A549 (cell line): ENCODE results near the gene STYK1. TPM values are rescaled to one million over a fixed set of nuclear protein-coding genes. Genes with fewer than 3 reads are reported as not detected.

ENCODE experiments used
- ATAC-seq, 2 experiments: fragments of 200-7000 bp in 1 of 2; fragments of >200 bp in 1 of 2; cut with Nextera tagmentation in 1 of 2; cut with Tn5 transposase in 1 of 2; 3 replicates each; pipeline versions ENCODE4 v1.8.0 to v1.9.1; 2018 to 2020; ENCODE audit warnings: mild to moderate bottlenecking in 1 of 2, moderate library complexity in 1 of 2
- CTCF ChIA-PET: fragments of 300-600 bp; sonication (Branson Sonifier 250); formaldehyde crosslinking; extraction: SDS; loops from one replicate; lab custom pipeline; 2021; ENCODE audit warnings: antibody characterized with exemption, inconsistent platforms; lab: Yijun Ruan, JAX
- POLR2A ChIA-PET: fragments of 350-600 bp; formaldehyde crosslinking; extraction: SDS; loops from one replicate; lab custom pipeline; 2021; ENCODE audit warnings: antibody characterized with exemption, inconsistent platforms; lab: Yijun Ruan, JAX
- DNase-seq, 2 experiments: peaks; one replicate each; pipeline versions ENCODE4 v3.0.0 to v3.0.0-alpha.2; 2011 to 2016; ENCODE audit warnings: low read depth in 1 of 2, low spot score in 1 of 2
- FAIRE-seq: peaks from 2 replicates; lab custom pipeline; 2011; peaks lifted over from hg19 to GRCh38; lab: Jason Lieb, UNC
- H3K27ac ChIP-seq, 2 experiments: fragments of >200 bp; sonication (Bioruptor Twin); formaldehyde crosslinking; 3 replicates each; pipeline ENCODE4 v1.5.1; 2016 to 2017
- H3K4me1 ChIP-seq: fragments of >200 bp; sonication (Bioruptor Twin); formaldehyde crosslinking; 3 replicates; pipeline ENCODE4 v1.6.1; 2016
- H3K4me2 ChIP-seq: fragments of >200 bp; sonication (Bioruptor Twin); formaldehyde crosslinking; 3 replicates; pipeline ENCODE4 v1.6.1; 2016
- H3K4me3 ChIP-seq: fragments of >200 bp; sonication (Bioruptor Twin); formaldehyde crosslinking; 3 replicates; pipeline ENCODE4 v1.5.1; 2016
- H3K9me3 ChIP-seq: fragments of >200 bp; sonication (Bioruptor Twin); formaldehyde crosslinking; 3 replicates; pipeline ENCODE4 v1.6.1; 2016
- BHLHE40 ChIP-seq: IDR thresholded peaks from 2 replicates; pipeline ENCODE4 v1.6.1; 2012; ENCODE audit warnings: low read depth, low read length, inconsistent platforms
- EHF ChIP-seq: fragments of 250-450 bp; sonication (Bioruptor Pico); IDR thresholded peaks from 2 replicates; pipeline ENCODE4 v1.5.0; 2020; ENCODE audit warnings: mild to moderate bottlenecking
- ESRRA ChIP-seq: fragments of 150-350 bp; IDR thresholded peaks from 2 replicates; pipeline ENCODE4 v1.6.1; 2014; ENCODE audit warnings: mild to moderate bottlenecking, low read length, borderline replicate concordance
- FOSL2 ChIP-seq, 2 experiments: fragments of 450-650 bp in 1 of 2; fragments of >200 bp in 1 of 2; sonication (Bioruptor Twin) in 1 of 2; formaldehyde crosslinking; IDR thresholded peaks; 2 replicates each; pipeline versions ENCODE4 v1.5.0 to v1.6.1; 2016 to 2020; ENCODE audit warnings: mild to moderate bottlenecking in 1 of 2, moderate library complexity in 1 of 2
- HOXB13 ChIP-seq: fragments of 250-450 bp; sonication (Bioruptor Pico); IDR thresholded peaks from 2 replicates; pipeline ENCODE4 v1.5.0; 2020; ENCODE audit warnings: low read depth, mild to moderate bottlenecking, moderate library complexity
- JUN ChIP-seq, 2 experiments: fragments of >200 bp; sonication (Bioruptor Twin); formaldehyde crosslinking; IDR thresholded peaks; 2 replicates in 1 of 2; 3 replicates in 1 of 2; pipeline ENCODE4 v1.6.1; 2016 to 2017
- JUNB ChIP-seq: fragments of >200 bp; sonication (Bioruptor Twin); formaldehyde crosslinking; IDR thresholded peaks from 2 replicates; pipeline ENCODE4 v1.6.1; 2016
- MAFK ChIP-seq: fragments of 450-650 bp; IDR thresholded peaks from 2 replicates; pipeline ENCODE4 v1.6.1; 2014; ENCODE audit not compliant: partially characterized antibody
- MAZ ChIP-seq: fragments of 150-350 bp; IDR thresholded peaks from 2 replicates; pipeline ENCODE4 v1.6.1; 2014; ENCODE audit warnings: antibody characterized with exemption, low read depth, low read length, borderline replicate concordance
- PHF8 ChIP-seq: fragments of 200-600 bp; sonication (generic); IDR thresholded peaks from 2 replicates; pipeline ENCODE4 v1.6.1; 2016; ENCODE audit warnings: low read depth, mild to moderate bottlenecking, antibody characterized with exemption, moderate library complexity, borderline replicate concordance
- POLR2A ChIP-seq: IDR thresholded peaks from 2 replicates; pipeline ENCODE4 v1.6.1; 2012; ENCODE audit warnings: mild to moderate bottlenecking, low read length
- RAD21 ChIP-seq, 2 experiments: fragments of >200 bp in 1 of 2; sonication (Bioruptor Twin) in 1 of 2; formaldehyde crosslinking in 1 of 2; IDR thresholded peaks in 1 of 2; conservative IDR thresholded peaks in 1 of 2; 2 replicates in 1 of 2; 3 replicates in 1 of 2; pipeline ENCODE4 v1.6.1; 2012 to 2018; ENCODE audit warnings: inconsistent platforms in 1 of 2
- RARB ChIP-seq: fragments of 250-450 bp; sonication (Bioruptor Pico); IDR thresholded peaks from 2 replicates; pipeline ENCODE4 v1.8.0; 2021; ENCODE audit warnings: mild to moderate bottlenecking, moderate library complexity
- SMC3 ChIP-seq: fragments of >200 bp; sonication (Bioruptor Twin); formaldehyde crosslinking; IDR thresholded peaks from 3 replicates; pipeline ENCODE4 v1.6.1; 2018; ENCODE audit warnings: inconsistent platforms
- WGBS: methylation state at CpG from one replicate; pipeline ENCODE4 v1.1.6; 2017; ENCODE audit errors: missing lambda C conversion rate; 5-methylcytosine and 5-hydroxymethylcytosine counted together
- polyA minus RNA-seq: library from RNA; depleted of rRNA, polyadenylated mRNA; stranded (reverse); fragments of >200 nt; gene quantifications from 2 replicates; pipeline ENCODE4 v1.2.3, GENCODE V29; 2011; rRNA and poly(A)+ RNA removed
- polyA plus RNA-seq, 4 experiments: library from polyadenylated mRNA; depleted of rRNA in 3 of 4; stranded (reverse); fragments of >200 nt; fragmentation: RNase III in 1 of 4; extraction: RNeasy Plus Mini Kit Qiagen cat#74134 plus additional on column Dnase treatment in 1 of 4; gene quantifications; 2 replicates in 3 of 4; 3 replicates in 1 of 4; pipeline ENCODE4 v1.2.3, GENCODE V29; 2011 to 2017
- TF ChIP-seq, protein P1 (sequence below): fragments of 250-450 bp; sonication (Bioruptor Pico); IDR thresholded peaks from 2 replicates; pipeline ENCODE4 v1.5.0; 2021; ENCODE audit warnings: mild to moderate bottlenecking, moderate library complexity, borderline replicate concordance
- TF ChIP-seq, protein P2 (sequence below): fragments of >200 bp; sonication (Bioruptor Twin); formaldehyde crosslinking; IDR thresholded peaks from 3 replicates; pipeline ENCODE4 v1.5.1; 2016
- TF ChIP-seq, protein P3 (sequence below): IDR thresholded peaks from 2 replicates; pipeline ENCODE4 v1.6.1; 2012
- TF ChIP-seq, protein P4 (sequence below): fragments of >200 bp; sonication (Bioruptor Twin); formaldehyde crosslinking; IDR thresholded peaks from 3 replicates; pipeline ENCODE4 v1.6.1; 2016

The STYK1 gene, protein sequence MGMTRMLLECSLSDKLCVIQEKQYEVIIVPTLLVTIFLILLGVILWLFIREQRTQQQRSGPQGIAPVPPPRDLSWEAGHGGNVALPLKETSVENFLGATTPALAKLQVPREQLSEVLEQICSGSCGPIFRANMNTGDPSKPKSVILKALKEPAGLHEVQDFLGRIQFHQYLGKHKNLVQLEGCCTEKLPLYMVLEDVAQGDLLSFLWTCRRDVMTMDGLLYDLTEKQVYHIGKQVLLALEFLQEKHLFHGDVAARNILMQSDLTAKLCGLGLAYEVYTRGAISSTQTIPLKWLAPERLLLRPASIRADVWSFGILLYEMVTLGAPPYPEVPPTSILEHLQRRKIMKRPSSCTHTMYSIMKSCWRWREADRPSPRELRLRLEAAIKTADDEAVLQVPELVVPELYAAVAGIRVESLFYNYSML
- 0.46 and 0.56 TPM in 2 replicates for polyA plus RNA-seq (2011; rRNA removed)
- 0.07 and 0.16 TPM in 2 replicates for polyA plus RNA-seq (2012; cell fraction: cytosol; rRNA removed)
- polyA plus RNA-seq (2012; cell fraction: nucleus; rRNA removed), result 0.10 and 0.23 TPM in 2 replicates
- 0.21 to 0.54 TPM (median 0.32 TPM) in 3 replicates for polyA plus RNA-seq (2017; fragmentation: RNase III; extraction: RNeasy Plus Mini Kit Qiagen cat#74134 plus additional on column Dnase treatment)
- 0.50 TPM in 1 of 2 replicates, not detected in the other for polyA minus RNA-seq

DNA sequence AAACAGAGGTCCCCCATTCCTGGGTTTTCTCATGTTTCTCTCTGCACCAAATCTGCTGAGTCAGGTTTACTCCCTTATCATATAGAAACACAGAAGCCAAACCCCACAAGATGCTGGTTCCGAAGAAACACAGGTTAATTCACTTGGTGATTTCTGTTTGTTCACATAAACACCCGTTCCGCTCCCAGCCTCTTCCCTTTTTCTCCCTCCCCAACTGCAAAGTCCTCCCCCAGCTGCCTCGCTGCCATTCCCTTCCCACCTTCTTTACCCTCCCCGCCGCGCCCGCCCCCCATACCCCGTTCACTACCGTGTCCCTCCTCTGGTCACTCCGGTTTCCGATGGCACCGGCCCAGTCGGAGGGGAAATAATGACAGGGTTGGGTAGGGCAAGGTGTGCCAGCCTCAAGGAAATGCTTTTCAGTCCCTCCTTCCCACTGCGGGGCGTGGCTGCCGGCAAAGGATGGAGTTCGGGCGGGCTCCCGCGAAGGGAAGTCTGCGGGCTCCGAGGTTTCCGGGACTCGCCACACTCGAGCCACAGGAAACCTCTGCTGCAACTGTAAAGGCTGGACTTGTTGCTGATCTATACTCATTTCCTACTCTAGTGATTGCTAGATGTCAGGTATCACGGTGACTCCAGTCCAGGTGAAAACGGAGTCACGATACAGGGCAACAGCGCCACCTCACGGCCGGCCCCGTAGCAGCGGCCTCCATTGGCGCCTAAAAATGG, at the start of gene STYK1:
STYK1 (minus strand) TSS at position 394 of the 726 bp plus-strand sequence. CDS start 39,434 bp downstream, outside the sequence.
- under 1% methylated on average over 29 of the region's 35 CpGs for WGBS
- H3K9me3 ChIP-seq, result no peaks in the 10 kb centered on the region
- ATAC-seq, result peak; percentile 88 to 91
- POLR2A ChIA-PET, result no interaction called here
- TF ChIP-seq FOSL2 (IDR thresholded peaks at IDR 0.05) (no peak), FOSL2 (CRISPR knock-in tag; IDR thresholded peaks at IDR 0.05) (no peak), JUNB (no peak), RARB (CRISPR knock-in tag) (no peak), RAD21 (conservative IDR thresholded peaks at IDR 0.05 in 1 of 2, IDR thresholded peaks at IDR 0.05 in 1 of 2) (peak; percentile 90 to 91), ESRRA (no peak), MAZ (no peak), PHF8 (no peak), EHF (CRISPR knock-in tag) (no peak), SMC3 (peak; percentile 86), BHLHE40 (no peak), JUN (IDR thresholded peaks at IDR 0.05) (no peak), MAFK (peak; percentile 99)
- TF ChIP-seq, protein P1, sequence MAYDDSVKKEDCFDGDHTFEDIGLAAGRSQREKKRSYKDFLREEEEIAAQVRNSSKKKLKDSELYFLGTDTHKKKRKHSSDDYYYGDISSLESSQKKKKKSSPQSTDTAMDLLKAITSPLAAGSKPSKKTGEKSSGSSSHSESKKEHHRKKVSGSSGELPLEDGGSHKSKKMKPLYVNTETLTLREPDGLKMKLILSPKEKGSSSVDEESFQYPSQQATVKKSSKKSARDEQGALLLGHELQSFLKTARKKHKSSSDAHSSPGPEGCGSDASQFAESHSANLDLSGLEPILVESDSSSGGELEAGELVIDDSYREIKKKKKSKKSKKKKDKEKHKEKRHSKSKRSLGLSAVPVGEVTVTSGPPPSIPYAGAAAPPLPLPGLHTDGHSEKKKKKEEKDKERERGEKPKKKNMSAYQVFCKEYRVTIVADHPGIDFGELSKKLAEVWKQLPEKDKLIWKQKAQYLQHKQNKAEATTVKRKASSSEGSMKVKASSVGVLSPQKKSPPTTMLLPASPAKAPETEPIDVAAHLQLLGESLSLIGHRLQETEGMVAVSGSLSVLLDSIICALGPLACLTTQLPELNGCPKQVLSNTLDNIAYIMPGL (CRISPR knock-in tag), result no peak
- TF ChIP-seq, protein P2, sequence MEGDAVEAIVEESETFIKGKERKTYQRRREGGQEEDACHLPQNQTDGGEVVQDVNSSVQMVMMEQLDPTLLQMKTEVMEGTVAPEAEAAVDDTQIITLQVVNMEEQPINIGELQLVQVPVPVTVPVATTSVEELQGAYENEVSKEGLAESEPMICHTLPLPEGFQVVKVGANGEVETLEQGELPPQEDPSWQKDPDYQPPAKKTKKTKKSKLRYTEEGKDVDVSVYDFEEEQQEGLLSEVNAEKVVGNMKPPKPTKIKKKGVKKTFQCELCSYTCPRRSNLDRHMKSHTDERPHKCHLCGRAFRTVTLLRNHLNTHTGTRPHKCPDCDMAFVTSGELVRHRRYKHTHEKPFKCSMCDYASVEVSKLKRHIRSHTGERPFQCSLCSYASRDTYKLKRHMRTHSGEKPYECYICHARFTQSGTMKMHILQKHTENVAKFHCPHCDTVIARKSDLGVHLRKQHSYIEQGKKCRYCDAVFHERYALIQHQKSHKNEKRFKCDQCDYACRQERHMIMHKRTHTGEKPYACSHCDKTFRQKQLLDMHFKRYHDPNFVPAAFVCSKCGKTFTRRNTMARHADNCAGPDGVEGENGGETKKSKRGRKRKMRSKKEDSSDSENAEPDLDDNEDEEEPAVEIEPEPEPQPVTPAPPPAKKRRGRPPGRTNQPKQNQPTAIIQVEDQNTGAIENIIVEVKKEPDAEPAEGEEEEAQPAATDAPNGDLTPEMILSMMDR, result peak; percentile 94
- TF ChIP-seq, protein P3, sequence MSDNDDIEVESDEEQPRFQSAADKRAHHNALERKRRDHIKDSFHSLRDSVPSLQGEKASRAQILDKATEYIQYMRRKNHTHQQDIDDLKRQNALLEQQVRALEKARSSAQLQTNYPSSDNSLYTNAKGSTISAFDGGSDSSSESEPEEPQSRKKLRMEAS, result no peak
- TF ChIP-seq, all 56 proteins: peak for 4
- CTCF ChIA-PET, result interaction anchor here (0.7 to 2.3 kb wide), 9 partner anchors 11 to 445 kb away, joined by 3 to 7 read pairs (median 3); no protein-coding TSS in a partner anchor
- peak; percentile 64 to 72 for DNase-seq
- 0 out of 3 replicates have a peak, but pooled peaks cover 3% of the 10 kb centered on the region for H3K4me1 ChIP-seq
- H3K4me3 ChIP-seq, result peak within 1 kb of the TSS; percentile 56
- peak within 1 kb of the TSS; percentile 21 to 66; a peak in 3 of 6 replicates for H3K27ac ChIP-seq
- FAIRE-seq, result no peak
- peak within 1 kb of the TSS; percentile 85 for H3K4me2 ChIP-seq

DNA sequence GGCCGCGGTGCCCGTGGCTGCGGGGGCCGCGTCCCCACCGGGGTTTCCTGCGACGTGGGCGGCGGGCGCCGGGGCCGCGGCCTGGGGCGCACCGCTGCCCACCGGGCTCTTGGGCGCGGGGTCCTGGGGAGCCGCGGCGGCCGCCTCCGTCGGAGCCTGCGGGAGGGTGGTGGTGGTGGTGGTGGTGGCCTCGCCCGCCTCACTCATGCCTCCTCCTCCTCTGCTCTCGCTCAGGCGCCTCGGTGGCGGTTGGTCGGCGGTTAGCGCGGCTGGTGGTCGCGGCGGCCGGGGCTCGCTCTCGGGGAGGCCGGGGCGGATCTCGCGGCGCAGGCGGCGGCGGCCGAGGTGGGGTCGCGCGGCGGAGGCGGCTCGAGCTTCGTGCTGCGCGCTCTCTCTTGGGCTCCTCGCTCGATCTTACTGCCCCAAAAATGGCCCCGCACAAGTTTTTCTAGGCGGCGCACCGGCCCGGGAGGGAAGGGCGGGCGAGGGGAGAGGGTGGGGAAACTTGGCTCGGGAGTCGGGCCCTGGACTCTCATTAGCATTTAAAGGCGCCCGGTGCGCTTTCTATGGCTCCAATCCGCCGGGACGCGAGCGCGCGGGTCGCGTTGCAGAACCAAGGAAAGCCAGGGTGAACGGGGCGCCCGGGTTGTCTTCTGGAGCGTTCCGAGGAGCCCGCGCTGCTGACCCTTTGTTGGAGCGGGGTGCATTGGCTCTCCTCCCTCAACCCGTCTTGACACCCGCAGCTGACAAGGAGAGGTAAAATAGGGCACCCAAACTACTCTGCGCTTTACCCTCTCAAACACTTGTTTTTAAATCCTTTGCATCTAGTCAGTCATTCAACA, 49.3 kb upstream of the STYK1 start, which contains the start of gene YBX3:
YBX3 (minus strand) TSS at position 419 of the 842 bp plus-strand sequence; CDS start at position 207, 212 bp downstream.
- Histone ChIP-seq H3K4me2 (peak within 1 kb of the TSS; percentile 80), H3K4me1 (peaks cover 37% of the 10 kb centered on the region), H3K9me3 (no peaks in the 10 kb centered on the region), H3K4me3 (peak within 1 kb of the TSS; percentile 93), H3K27ac (peak within 1 kb of the TSS; percentile 94 to 99)
- no peak for FAIRE-seq
- ATAC-seq, result peak; percentile 75 to 84
- ChIA-PET CTCF (interaction anchor here (0.6 to 1.5 kb wide), 7 partner anchors 12 to 1625 kb away, joined by 3 to 11 read pairs (median 3); no protein-coding TSS in a partner anchor), POLR2A (interaction anchor here (0.6 to 1.1 kb wide), 5 partner anchors 9 to 448 kb away, joined by 3 read pairs; partner anchors contain the start of gene SMIM10L1)
- TF ChIP-seq FOSL2 (IDR thresholded peaks at IDR 0.05) (no peak), FOSL2 (CRISPR knock-in tag; IDR thresholded peaks at IDR 0.05) (peak; percentile 1; the same call in 1 of the 2 replicates), JUN (IDR thresholded peaks at IDR 0.05) (peak; percentile 29 to 82; a peak in 4 of 5 replicates), RAD21 (conservative IDR thresholded peaks at IDR 0.05 in 1 of 2, IDR thresholded peaks at IDR 0.05 in 1 of 2) (no peak), SMC3 (0 out of 3 replicates have a peak, but pooled peaks have one; percentile 10), POLR2A (peak; percentile 89), HOXB13 (CRISPR knock-in tag) (no peak), PHF8 (peak; percentile 19; the same call in 1 of the 2 replicates)
- TF ChIP-seq, protein P4, sequence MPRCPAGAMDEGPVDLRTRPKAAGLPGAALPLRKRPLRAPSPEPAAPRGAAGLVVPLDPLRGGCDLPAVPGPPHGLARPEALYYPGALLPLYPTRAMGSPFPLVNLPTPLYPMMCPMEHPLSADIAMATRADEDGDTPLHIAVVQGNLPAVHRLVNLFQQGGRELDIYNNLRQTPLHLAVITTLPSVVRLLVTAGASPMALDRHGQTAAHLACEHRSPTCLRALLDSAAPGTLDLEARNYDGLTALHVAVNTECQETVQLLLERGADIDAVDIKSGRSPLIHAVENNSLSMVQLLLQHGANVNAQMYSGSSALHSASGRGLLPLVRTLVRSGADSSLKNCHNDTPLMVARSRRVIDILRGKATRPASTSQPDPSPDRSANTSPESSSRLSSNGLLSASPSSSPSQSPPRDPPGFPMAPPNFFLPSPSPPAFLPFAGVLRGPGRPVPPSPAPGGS, result peak; percentile 78; the same call in 2 of the 3 replicates
- peak; percentile 85 to 88 for DNase-seq
- WGBS, result under 1% methylated on average over 27 of the region's 95 CpGs
